ENCODE results near the gene PRKG2. TPM values are rescaled to one million over a fixed set of nuclear protein-coding genes. Genes with fewer than 3 reads are reported as not detected.

PRKG2 gene
- total RNA-seq, 1 donor, result 0.72 TPM

DNA sequence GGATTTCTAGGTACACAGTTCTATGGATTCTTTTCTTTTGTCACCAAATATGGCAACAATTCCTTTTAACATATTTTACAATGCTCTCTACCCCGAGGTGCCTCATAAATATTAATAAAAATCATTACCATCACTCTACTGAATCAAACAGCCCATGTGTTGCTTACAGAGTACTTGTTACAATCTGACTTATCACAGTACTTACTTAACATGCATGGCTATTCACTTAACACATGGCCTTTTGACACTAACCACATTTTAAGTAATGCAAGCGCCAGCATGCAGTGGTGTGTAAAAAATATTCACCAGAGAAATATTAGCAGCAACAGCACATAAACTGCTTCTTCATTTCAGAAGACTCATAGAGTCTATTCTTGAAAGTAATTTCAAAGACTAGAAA, 119.6 kb downstream of the PRKG2 start:
- no peaks in the 10 kb centered on the region for H4K20me1 ChIP-seq (ENCODE audit: insufficient read depth, low read length)
- H3K4me2 ChIP-seq (ENCODE audit: insufficient read depth, low read length), result no peak overlapping the region
- H3K36me3 ChIP-seq (ENCODE audit: insufficient read depth, low read length), result no peaks in the 10 kb centered on the region
- no peak overlapping the region for H3K4me3 ChIP-seq (ENCODE audit: insufficient read depth, low read length)
- H3K79me2 ChIP-seq (ENCODE audit: insufficient read depth, low read length), result no peaks in the 10 kb centered on the region
- no peak for DNase-seq (ENCODE audit: insufficient read length, low spot score, missing footprints)
- H3K27me3 ChIP-seq (ENCODE audit: insufficient read depth, low read length), result no peaks in the 10 kb centered on the region
- H3K4me1 ChIP-seq (ENCODE audit: insufficient read depth, low read length), result no peaks in the 10 kb centered on the region
- no peak overlapping the region for H2AFZ ChIP-seq (ENCODE audit: low read length)
- TF ChIP-seq, protein P1, sequence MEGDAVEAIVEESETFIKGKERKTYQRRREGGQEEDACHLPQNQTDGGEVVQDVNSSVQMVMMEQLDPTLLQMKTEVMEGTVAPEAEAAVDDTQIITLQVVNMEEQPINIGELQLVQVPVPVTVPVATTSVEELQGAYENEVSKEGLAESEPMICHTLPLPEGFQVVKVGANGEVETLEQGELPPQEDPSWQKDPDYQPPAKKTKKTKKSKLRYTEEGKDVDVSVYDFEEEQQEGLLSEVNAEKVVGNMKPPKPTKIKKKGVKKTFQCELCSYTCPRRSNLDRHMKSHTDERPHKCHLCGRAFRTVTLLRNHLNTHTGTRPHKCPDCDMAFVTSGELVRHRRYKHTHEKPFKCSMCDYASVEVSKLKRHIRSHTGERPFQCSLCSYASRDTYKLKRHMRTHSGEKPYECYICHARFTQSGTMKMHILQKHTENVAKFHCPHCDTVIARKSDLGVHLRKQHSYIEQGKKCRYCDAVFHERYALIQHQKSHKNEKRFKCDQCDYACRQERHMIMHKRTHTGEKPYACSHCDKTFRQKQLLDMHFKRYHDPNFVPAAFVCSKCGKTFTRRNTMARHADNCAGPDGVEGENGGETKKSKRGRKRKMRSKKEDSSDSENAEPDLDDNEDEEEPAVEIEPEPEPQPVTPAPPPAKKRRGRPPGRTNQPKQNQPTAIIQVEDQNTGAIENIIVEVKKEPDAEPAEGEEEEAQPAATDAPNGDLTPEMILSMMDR (IDR thresholded peaks at IDR 0.05; ENCODE audit: extremely low read depth, low read depth, low read length), result no peak
- no peaks in the 10 kb centered on the region for H3K9me3 ChIP-seq (ENCODE audit: low read depth, low read length)
- no peak overlapping the region for H3K27ac ChIP-seq (ENCODE audit: low read depth, low read length)

DNA sequence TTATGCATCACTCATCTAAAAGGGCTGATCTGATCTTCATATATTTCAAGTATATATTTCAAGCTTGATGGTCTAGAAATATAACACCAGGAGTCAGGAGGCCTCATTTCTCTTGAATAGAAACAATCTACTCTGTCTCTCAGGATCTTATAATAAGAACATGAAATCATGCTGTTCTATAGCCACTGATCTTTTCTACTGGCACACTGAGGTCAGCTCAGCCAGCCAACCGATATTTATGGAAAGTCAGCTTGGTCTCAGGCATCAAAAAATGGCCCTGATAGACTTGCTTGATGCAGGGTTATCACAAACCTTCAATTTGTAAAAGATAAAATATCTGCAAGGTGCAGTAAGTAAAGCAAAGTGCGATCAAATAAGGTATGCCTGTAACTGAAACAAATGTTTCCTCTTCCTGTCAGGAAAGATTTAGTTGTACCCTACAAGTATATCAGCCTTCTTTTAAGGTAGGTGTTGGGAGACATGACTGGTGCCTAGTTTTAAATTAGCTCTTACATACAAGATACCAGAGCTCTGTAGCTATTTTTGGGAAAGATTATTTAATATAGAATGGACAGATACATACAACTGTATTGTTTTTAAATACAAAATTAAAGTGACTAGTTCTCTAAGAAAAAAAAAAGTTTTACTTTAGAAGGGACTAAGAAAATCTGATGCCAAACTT, 121.2 kb downstream of the PRKG2 start:
- H3K9me3 ChIP-seq (ENCODE audit: low read depth, low read length), result no peaks in the 10 kb centered on the region
- no peak overlapping the region for H3K4me3 ChIP-seq (ENCODE audit: insufficient read depth, low read length)
- no peak overlapping the region for H2AFZ ChIP-seq (ENCODE audit: low read length)
- no peak overlapping the region for H3K4me2 ChIP-seq (ENCODE audit: insufficient read depth, low read length)
- no peak overlapping the region for H3K27ac ChIP-seq (ENCODE audit: low read depth, low read length)
- H4K20me1 ChIP-seq (ENCODE audit: insufficient read depth, low read length), result no peaks in the 10 kb centered on the region
- no peaks in the 10 kb centered on the region for H3K36me3 ChIP-seq (ENCODE audit: insufficient read depth, low read length)
- DNase-seq (ENCODE audit: insufficient read length, low spot score, missing footprints), result no peak
- no peaks in the 10 kb centered on the region for H3K4me1 ChIP-seq (ENCODE audit: insufficient read depth, low read length)
- TF ChIP-seq, protein P1 (IDR thresholded peaks at IDR 0.05; ENCODE audit: extremely low read depth, low read depth, low read length), result no peak
- H3K79me2 ChIP-seq (ENCODE audit: insufficient read depth, low read length), result no peaks in the 10 kb centered on the region
- H3K27me3 ChIP-seq (ENCODE audit: insufficient read depth, low read length), result no peaks in the 10 kb centered on the region

DNA sequence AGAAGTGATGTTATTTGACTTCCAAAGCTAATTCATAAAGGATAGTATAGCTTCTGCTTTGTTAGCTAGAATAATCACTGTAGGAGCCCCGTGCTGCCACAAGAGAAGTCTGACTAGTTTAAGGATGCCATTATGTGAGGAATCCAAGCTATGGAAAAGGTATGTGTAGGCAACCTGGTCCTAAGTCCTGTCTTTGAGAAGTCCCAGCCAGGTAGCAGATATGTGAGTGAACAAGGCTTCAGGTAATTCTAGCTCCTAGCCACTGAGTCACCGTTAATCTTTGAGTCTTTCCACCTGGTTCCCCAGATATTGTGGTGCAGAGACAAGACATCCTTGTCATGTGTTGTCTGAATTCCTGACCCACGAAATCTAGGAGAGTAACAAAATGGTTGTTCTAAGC, 129.0 kb downstream of the PRKG2 start:
- no peak overlapping the region for H3K4me2 ChIP-seq (ENCODE audit: insufficient read depth, low read length)
- H3K4me1 ChIP-seq (ENCODE audit: insufficient read depth, low read length), result no peaks in the 10 kb centered on the region
- no peak overlapping the region for H2AFZ ChIP-seq (ENCODE audit: low read length)
- H3K36me3 ChIP-seq (ENCODE audit: insufficient read depth, low read length), result no peaks in the 10 kb centered on the region
- no peak overlapping the region for H3K27ac ChIP-seq (ENCODE audit: low read depth, low read length)
- no peak for DNase-seq (ENCODE audit: insufficient read length, low spot score, missing footprints)
- H3K79me2 ChIP-seq (ENCODE audit: insufficient read depth, low read length), result no peaks in the 10 kb centered on the region
- H4K20me1 ChIP-seq (ENCODE audit: insufficient read depth, low read length), result no peaks in the 10 kb centered on the region
- TF ChIP-seq, protein P1 (IDR thresholded peaks at IDR 0.05; ENCODE audit: extremely low read depth, low read depth, low read length), result no peak
- H3K4me3 ChIP-seq (ENCODE audit: insufficient read depth, low read length), result no peak overlapping the region
- no peaks in the 10 kb centered on the region for H3K9me3 ChIP-seq (ENCODE audit: low read depth, low read length)
- no peaks in the 10 kb centered on the region for H3K27me3 ChIP-seq (ENCODE audit: insufficient read depth, low read length)

DNA sequence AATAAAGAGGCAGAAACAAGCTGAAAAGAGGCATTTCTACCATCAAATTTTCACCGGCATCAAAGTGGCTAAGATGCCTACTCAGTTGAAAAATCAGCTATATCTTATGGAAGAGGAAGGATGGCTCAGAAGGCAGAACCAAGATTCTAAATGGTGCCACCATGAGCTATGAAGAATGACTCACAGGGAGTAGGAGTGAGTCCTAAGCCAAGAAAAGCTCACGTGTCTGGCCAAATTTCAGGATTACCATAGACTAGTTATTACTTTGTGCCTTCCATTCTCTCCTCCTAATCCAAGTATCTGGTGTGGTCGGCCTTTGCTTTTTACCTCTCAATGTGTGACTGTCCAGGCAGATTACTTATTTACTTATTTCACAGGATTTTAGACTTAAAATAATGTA, 129.7 kb downstream of the PRKG2 start:
- Histone ChIP-seq H3K4me3 (ENCODE audit: insufficient read depth, low read length) (no peak overlapping the region), H4K20me1 (ENCODE audit: insufficient read depth, low read length) (no peaks in the 10 kb centered on the region), H3K79me2 (ENCODE audit: insufficient read depth, low read length) (no peaks in the 10 kb centered on the region), H3K27me3 (ENCODE audit: insufficient read depth, low read length) (no peaks in the 10 kb centered on the region), H3K4me2 (ENCODE audit: insufficient read depth, low read length) (no peak overlapping the region), H3K36me3 (ENCODE audit: insufficient read depth, low read length) (no peaks in the 10 kb centered on the region), H3K4me1 (ENCODE audit: insufficient read depth, low read length) (no peaks in the 10 kb centered on the region), H2AFZ (ENCODE audit: low read length) (no peak overlapping the region), H3K27ac (ENCODE audit: low read depth, low read length) (no peak overlapping the region), H3K9me3 (ENCODE audit: low read depth, low read length) (no peaks in the 10 kb centered on the region)
- no peak for DNase-seq (ENCODE audit: insufficient read length, low spot score, missing footprints)
- TF ChIP-seq, protein P1 (IDR thresholded peaks at IDR 0.05; ENCODE audit: extremely low read depth, low read depth, low read length), result no peak
